Large intestine (tissue), 3 donors: Measurements from ENCODE around the gene HSDL2. TPM values are rescaled to one million over a fixed set of nuclear protein-coding genes. Genes with fewer than 3 reads are reported as not detected.
"Not testable (repeated sequence)": the region's sequence is repeated elsewhere in the genome, so short reads cannot be mapped to it uniquely, and the experiment has no call there.

Source experiments
- DNase-seq, 2 donors: peaks; one replicate each; pipeline versions ENCODE4 v3.0.0 to v3.0.0-alpha.2; 2013
- H3K27ac ChIP-seq: one replicate; pipeline ENCODE4 v1.5.1; 2013; ENCODE audit warnings: low read length
- H3K27me3 ChIP-seq: 2 replicates; pipeline ENCODE4 v1.6.1; 2013; ENCODE audit warnings: low read length; ENCODE audit not compliant: control insufficient read depth, insufficient read depth
- H3K36me3 ChIP-seq: 2 replicates; pipeline ENCODE4 v1.6.1; 2013; ENCODE audit warnings: low read length; ENCODE audit not compliant: control insufficient read depth, insufficient read depth
- H3K4me1 ChIP-seq: one replicate; pipeline ENCODE4 v1.6.1; 2013; ENCODE audit warnings: low read length; ENCODE audit not compliant: control insufficient read depth, insufficient read depth
- H3K4me3 ChIP-seq: one replicate; pipeline ENCODE4 v1.5.1; 2013; ENCODE audit warnings: low read length
- H3K9me3 ChIP-seq: one replicate; pipeline ENCODE4 v1.6.1; 2013; ENCODE audit warnings: mild to moderate bottlenecking, low read depth, low read length, moderate library complexity; ENCODE audit not compliant: control insufficient read depth
- WGBS: methylation state at CpG from one replicate; pipeline ENCODE4 v1.1.5; 2013; ENCODE audit warnings: low lambda C conversion rate; ENCODE audit not compliant: insufficient coverage; 5-methylcytosine and 5-hydroxymethylcytosine counted together
- polyA plus RNA-seq: library from polyadenylated mRNA; unstranded; fragments of 120-200 nt; gene quantifications from one replicate; pipeline ENCODE4 v1.2.1, GENCODE V29; 2013

Gene HSDL2
- polyA plus RNA-seq, 1 donor, result 49.3 TPM

- WGBS, result 83% methylated on average over 1 of the region's 2 CpGs
- no peaks in the 10 kb centered on the region for H3K9me3 ChIP-seq
- H3K27ac ChIP-seq, result peak overlapping the region; percentile 88
- DNase-seq, result peak in 1 of 2 donors; percentile 29
- H3K4me3 ChIP-seq, result no peak overlapping the region
- H3K36me3 ChIP-seq, result no peaks in the 10 kb centered on the region
- no peaks in the 10 kb centered on the region for H3K27me3 ChIP-seq
- peaks cover 18% of the 10 kb centered on the region for H3K4me1 ChIP-seq
Measured at GRCh38 chr9:112506571-112506970, 126.7 kb downstream of the HSDL2 start.

GRCh38 chr9:112507001-112507680, 127.2 kb downstream of the HSDL2 start:
- peak in 1 of 2 donors; percentile 58 for DNase-seq
- Histone ChIP-seq H3K9me3 (no peaks in the 10 kb centered on the region), H3K4me1 (peaks cover 18% of the 10 kb centered on the region), H3K36me3 (no peaks in the 10 kb centered on the region), H3K27ac (peak overlapping the region; percentile 88), H3K27me3 (no peaks in the 10 kb centered on the region), H3K4me3 (no peak overlapping the region)
- WGBS, result no CpG with 5 or more reads among the region's 2 CpGs

GRCh38 chr9:112508377-112508776, 128.5 kb downstream of the HSDL2 start:
- 69% methylated on average over 2 of the region's 2 CpGs for whole genome bisulfite sequencing

GRCh38 chr9:112512377-112512776, 132.5 kb downstream of the HSDL2 start:
- H3K9me3 ChIP-seq, H3K4me3 ChIP-seq, H3K4me1 ChIP-seq, H3K27ac ChIP-seq, H3K36me3 ChIP-seq, H3K27me3 ChIP-seq, DNase-seq: not testable (repeated sequence)
- WGBS, result no CpG with 5 or more reads among the region's 4 CpGs

More at GRCh38 chr9:112508377-112508776, 128.5 kb downstream of the HSDL2 start:
- Histone ChIP-seq H3K4me1 (peaks cover 18% of the 10 kb centered on the region), H3K4me3 (no peak overlapping the region), H3K36me3 (no peaks in the 10 kb centered on the region), H3K9me3 (no peaks in the 10 kb centered on the region), H3K27me3 (no peaks in the 10 kb centered on the region), H3K27ac (peak overlapping the region; percentile 88)
- no peak for DNase-seq

- H3K27me3 ChIP-seq, result no peaks in the 10 kb centered on the region
- no peaks in the 10 kb centered on the region for H3K4me1 ChIP-seq
- H3K27ac ChIP-seq, result no peak overlapping the region
- no peaks in the 10 kb centered on the region for H3K9me3 ChIP-seq
- WGBS, result no CpG with 5 or more reads among the region's 2 CpGs
- no peaks in the 10 kb centered on the region for H3K36me3 ChIP-seq
- no peak for DNase-seq
- H3K4me3 ChIP-seq, result no peak overlapping the region
Measured at GRCh38 chr9:112516769-112517168, 136.9 kb downstream of the HSDL2 start.

- Histone ChIP-seq H3K9me3 (no peaks in the 10 kb centered on the region), H3K4me1 (no peaks in the 10 kb centered on the region), H3K36me3 (no peaks in the 10 kb centered on the region), H3K4me3 (no peak overlapping the region), H3K27ac (no peak overlapping the region), H3K27me3 (no peaks in the 10 kb centered on the region)
- WGBS, result no CpG with 5 or more reads among the region's 1 CpG
- no peak for DNase-seq
Measured at GRCh38 chr9:112520069-112520468, 140.2 kb downstream of the HSDL2 start.

GRCh38 chr9:112520656-112521055, 140.7 kb downstream of the HSDL2 start:
- WGBS, result 89% methylated on average over 1 of the region's 3 CpGs
- Histone ChIP-seq H3K27ac (no peak overlapping the region), H3K4me3 (no peak overlapping the region), H3K9me3 (no peaks in the 10 kb centered on the region), H3K4me1 (no peaks in the 10 kb centered on the region), H3K36me3 (no peaks in the 10 kb centered on the region), H3K27me3 (no peaks in the 10 kb centered on the region)
- DNase-seq, result no peak

Other genes with a start within 250 kb of the HSDL2 start
- gene SUSD1, start 204.8 kb upstream of the HSDL2 start, polyA plus RNA-seq, result 28.4 TPM
- 40.8 TPM for gene PTBP3, start 46.5 kb upstream of the HSDL2 start, polyA plus RNA-seq
- gene KIAA1958, start 106.7 kb downstream of the HSDL2 start, polyA plus RNA-seq, result 8.9 TPM